ENCODE results near the gene EIF3J. TPM values are rescaled to one million over a fixed set of nuclear protein-coding genes. Genes with fewer than 3 reads are reported as not detected.
"Not testable (repeated sequence)": the region's sequence is repeated elsewhere in the genome, so short reads cannot be mapped to it uniquely, and the experiment has no call there.

Gene EIF3J
- polyA plus RNA-seq, 1 donor from 2014 or later: 52.9 TPM

DNA sequence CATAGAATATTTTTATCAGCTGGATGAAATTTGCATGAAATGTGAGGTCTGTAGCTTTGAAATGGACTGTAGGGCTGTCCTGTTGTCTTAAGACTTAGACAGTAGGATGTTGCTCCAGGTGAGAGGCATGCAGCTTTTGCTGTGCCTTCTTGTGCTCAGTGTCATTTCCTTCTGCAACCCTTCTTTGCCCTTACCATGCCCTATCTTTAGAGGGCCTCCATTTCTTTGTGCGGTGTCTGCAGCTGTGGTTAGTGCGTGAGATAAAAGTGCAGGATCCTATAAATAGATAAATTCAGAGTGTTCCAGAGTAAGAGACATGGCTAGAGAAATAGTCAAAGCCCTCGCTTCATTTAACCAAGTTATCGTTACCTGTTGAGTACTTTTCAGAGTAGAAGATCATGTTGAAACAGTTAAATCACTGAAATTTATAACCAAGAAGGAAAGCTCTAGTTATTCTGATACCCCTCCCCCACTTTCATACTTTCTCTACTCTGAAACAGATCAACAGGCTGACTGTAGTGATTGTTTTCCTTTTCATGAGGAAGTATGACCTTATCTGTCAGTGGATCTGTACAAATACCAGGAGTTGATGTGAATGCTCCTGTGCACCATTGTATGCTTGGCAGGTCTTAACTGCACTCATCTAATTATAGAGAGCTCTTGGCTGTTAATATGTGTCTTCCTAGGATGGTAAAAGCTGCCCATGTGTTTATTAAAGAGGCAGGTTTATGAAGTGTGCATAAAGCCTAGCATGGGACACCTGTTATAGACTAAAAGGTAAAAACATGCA, 18.2 kb downstream of the EIF3J start:
- Histone ChIP-seq H3K79me2 (replicated peaks; ENCODE audit: insufficient read depth, low read length) (no peaks in the 10 kb centered on the region), H3K9me3 (ENCODE audit: low read length) (no peaks in the 10 kb centered on the region), H3K9me2 (ENCODE audit: insufficient read depth, low read length) (no peaks in the 10 kb centered on the region), H3K4me2 (ENCODE audit: low read length) (no peak overlapping the region), H3K9ac (ENCODE audit: low read length) (no peak overlapping the region), H3K27ac (ENCODE audit: low read length) (no peak overlapping the region), H3F3A (ENCODE audit: insufficient read depth, low read length, poor library complexity, severe bottlenecking) (no peaks in the 10 kb centered on the region), H3K4me3 (ENCODE audit: low read length) (no peak overlapping the region), H4K20me1 (ENCODE audit: insufficient read depth) (no peaks in the 10 kb centered on the region), H3K36me3 (ENCODE audit: insufficient read depth, low read length) (peaks cover 8% of the 10 kb centered on the region), H2AFZ (ENCODE audit: low read depth, low read length) (no peak overlapping the region), H3K27me3 (ENCODE audit: insufficient read depth, low read depth, low read length) (no peaks in the 10 kb centered on the region)
- no peak for TF ChIP-seq TAF1 (IDR thresholded peaks at IDR 0.05; ENCODE audit: low read depth)

DNA sequence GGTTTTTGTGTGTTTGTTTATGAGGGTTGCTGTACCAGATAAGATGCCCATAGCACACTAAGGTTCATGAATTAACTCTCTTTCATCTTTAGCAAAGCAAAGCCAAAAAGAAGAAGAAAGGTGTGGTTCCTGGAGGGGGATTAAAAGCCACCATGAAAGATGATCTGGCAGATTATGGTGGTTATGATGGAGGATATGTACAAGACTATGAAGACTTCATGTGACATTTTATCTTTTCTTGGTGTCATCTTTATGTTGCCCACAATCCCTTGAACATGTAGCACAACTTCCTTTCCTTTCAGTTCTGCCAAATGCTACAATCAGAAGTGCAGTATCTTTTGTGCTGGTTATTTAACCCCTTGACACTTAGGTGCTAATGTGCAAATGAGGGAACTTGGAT, 24.0 kb downstream of the EIF3J start:
- Histone ChIP-seq H3K36me3 (ENCODE audit: insufficient read depth, low read length) (peaks cover 22% of the 10 kb centered on the region), H3K9me3 (ENCODE audit: low read length) (peaks cover 15% of the 10 kb centered on the region)
- H3F3A ChIP-seq (ENCODE audit: insufficient read depth, low read length, poor library complexity, severe bottlenecking); H3K9me2 ChIP-seq (ENCODE audit: insufficient read depth, low read length); H2AFZ ChIP-seq (ENCODE audit: low read depth, low read length); H3K4me2 ChIP-seq (ENCODE audit: low read length); H3K4me3 ChIP-seq (ENCODE audit: low read length); H3K27me3 ChIP-seq (ENCODE audit: insufficient read depth, low read depth, low read length); H3K27ac ChIP-seq (ENCODE audit: low read length); H3K79me2 ChIP-seq (replicated peaks; ENCODE audit: insufficient read depth, low read length); H4K20me1 ChIP-seq (ENCODE audit: insufficient read depth); H3K9ac ChIP-seq (ENCODE audit: low read length): not testable (repeated sequence)

DNA sequence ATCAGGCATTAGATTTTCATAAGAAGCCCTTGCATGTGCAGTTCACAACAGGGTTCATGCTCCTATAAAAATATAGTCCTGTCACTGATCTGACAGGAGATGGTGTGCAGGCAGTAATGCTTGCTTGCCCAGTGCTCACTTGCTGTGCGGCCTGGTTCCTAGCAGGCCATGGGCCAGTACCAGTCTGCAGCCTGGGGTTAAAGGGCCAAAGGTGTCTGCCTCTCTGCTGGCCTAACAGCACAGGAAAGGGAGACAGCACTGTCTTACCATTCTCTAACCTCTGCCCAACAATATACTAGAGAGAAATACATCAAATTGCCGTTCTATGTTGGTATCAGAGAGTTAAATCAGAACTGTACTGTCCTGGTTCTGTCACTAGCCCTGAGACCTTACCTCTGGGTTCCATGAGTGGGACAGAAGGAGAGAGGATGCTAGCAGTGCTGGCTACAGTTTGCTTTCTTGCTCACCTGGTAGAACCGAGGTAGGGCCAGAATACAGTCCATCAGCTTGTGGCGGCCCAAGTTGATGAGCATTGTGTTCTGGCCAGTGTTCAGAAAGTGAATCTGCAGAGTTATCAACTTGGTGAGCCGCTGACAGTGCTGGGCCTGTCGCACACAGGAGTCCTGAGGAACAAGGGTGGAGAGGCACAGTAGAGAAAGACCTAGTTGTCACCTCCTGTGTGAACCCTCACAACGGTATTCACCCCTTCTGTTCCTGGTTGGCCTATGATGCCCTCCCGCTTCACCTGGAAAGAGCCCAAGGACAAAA, 28.6 kb downstream of the EIF3J start:
- Histone ChIP-seq H3K9me2 (ENCODE audit: insufficient read depth, low read length) (no peaks in the 10 kb centered on the region), H3K27me3 (ENCODE audit: insufficient read depth, low read depth, low read length) (no peaks in the 10 kb centered on the region), H3K4me3 (ENCODE audit: low read length) (no peak overlapping the region), H4K20me1 (ENCODE audit: insufficient read depth) (no peaks in the 10 kb centered on the region), H3K36me3 (ENCODE audit: insufficient read depth, low read length) (peaks cover 26% of the 10 kb centered on the region), H3F3A (ENCODE audit: insufficient read depth, low read length, poor library complexity, severe bottlenecking) (no peaks in the 10 kb centered on the region), H2AFZ (ENCODE audit: low read depth, low read length) (no peak overlapping the region), H3K9me3 (ENCODE audit: low read length) (peaks cover 16% of the 10 kb centered on the region), H3K4me2 (ENCODE audit: low read length) (no peak overlapping the region), H3K79me2 (replicated peaks; ENCODE audit: insufficient read depth, low read length) (no peaks in the 10 kb centered on the region), H3K9ac (ENCODE audit: low read length) (no peak overlapping the region), H3K27ac (ENCODE audit: low read length) (no peak overlapping the region)
- no peak for TF ChIP-seq RAD21 (conservative IDR thresholded peaks at IDR 0.05)
- TF ChIP-seq, protein P1, sequence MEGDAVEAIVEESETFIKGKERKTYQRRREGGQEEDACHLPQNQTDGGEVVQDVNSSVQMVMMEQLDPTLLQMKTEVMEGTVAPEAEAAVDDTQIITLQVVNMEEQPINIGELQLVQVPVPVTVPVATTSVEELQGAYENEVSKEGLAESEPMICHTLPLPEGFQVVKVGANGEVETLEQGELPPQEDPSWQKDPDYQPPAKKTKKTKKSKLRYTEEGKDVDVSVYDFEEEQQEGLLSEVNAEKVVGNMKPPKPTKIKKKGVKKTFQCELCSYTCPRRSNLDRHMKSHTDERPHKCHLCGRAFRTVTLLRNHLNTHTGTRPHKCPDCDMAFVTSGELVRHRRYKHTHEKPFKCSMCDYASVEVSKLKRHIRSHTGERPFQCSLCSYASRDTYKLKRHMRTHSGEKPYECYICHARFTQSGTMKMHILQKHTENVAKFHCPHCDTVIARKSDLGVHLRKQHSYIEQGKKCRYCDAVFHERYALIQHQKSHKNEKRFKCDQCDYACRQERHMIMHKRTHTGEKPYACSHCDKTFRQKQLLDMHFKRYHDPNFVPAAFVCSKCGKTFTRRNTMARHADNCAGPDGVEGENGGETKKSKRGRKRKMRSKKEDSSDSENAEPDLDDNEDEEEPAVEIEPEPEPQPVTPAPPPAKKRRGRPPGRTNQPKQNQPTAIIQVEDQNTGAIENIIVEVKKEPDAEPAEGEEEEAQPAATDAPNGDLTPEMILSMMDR (IDR thresholded peaks at IDR 0.05; ENCODE audit: poor library complexity, severe bottlenecking): no peak
- TF ChIP-seq SMC3 (conservative IDR thresholded peaks at IDR 0.05; ENCODE audit: poor library complexity): no peak
- TF ChIP-seq, protein P2, sequence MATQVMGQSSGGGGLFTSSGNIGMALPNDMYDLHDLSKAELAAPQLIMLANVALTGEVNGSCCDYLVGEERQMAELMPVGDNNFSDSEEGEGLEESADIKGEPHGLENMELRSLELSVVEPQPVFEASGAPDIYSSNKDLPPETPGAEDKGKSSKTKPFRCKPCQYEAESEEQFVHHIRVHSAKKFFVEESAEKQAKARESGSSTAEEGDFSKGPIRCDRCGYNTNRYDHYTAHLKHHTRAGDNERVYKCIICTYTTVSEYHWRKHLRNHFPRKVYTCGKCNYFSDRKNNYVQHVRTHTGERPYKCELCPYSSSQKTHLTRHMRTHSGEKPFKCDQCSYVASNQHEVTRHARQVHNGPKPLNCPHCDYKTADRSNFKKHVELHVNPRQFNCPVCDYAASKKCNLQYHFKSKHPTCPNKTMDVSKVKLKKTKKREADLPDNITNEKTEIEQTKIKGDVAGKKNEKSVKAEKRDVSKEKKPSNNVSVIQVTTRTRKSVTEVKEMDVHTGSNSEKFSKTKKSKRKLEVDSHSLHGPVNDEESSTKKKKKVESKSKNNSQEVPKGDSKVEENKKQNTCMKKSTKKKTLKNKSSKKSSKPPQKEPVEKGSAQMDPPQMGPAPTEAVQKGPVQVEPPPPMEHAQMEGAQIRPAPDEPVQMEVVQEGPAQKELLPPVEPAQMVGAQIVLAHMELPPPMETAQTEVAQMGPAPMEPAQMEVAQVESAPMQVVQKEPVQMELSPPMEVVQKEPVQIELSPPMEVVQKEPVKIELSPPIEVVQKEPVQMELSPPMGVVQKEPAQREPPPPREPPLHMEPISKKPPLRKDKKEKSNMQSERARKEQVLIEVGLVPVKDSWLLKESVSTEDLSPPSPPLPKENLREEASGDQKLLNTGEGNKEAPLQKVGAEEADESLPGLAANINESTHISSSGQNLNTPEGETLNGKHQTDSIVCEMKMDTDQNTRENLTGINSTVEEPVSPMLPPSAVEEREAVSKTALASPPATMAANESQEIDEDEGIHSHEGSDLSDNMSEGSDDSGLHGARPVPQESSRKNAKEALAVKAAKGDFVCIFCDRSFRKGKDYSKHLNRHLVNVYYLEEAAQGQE (IDR thresholded peaks at IDR 0.05; ENCODE audit: borderline replicate concordance): no peak
- no peak for TF ChIP-seq EP300 (conservative IDR thresholded peaks at IDR 0.05; ENCODE audit: poor library complexity, severe bottlenecking)
- no peak for TF ChIP-seq POLR2AphosphoS5 (IDR thresholded peaks at IDR 0.05)
- no peak for TF ChIP-seq EZH2 (IDR thresholded peaks at IDR 0.05; ENCODE audit: borderline replicate concordance, insufficient read depth, low read length, poor library complexity, severe bottlenecking)
- TF ChIP-seq TAF1 (IDR thresholded peaks at IDR 0.05; ENCODE audit: low read depth): no peak
- TF ChIP-seq MXI1 (conservative IDR thresholded peaks at IDR 0.05; ENCODE audit: poor library complexity, severe bottlenecking): no peak
